Panc1 (cell line): ENCODE results near the gene IL21R. TPM values are rescaled to one million over a fixed set of nuclear protein-coding genes. Genes with fewer than 3 reads are reported as not detected.

Experiments used
- ATAC-seq: fragments of 200-7000 bp; cut with Tn5 transposase; 2 replicates; pipeline ENCODE4 v1.9.1; 2020; ENCODE audit warnings: mild to moderate bottlenecking, moderate library complexity
- BruUV-seq: library from RNA; stranded (reverse); fragments of 400-500 nt; replicated peaks from 2 replicates; lab custom pipeline; 2021; lab: Mats Ljungman, UMichigan
- CTCF ChIA-PET: fragments of 300-600 bp; sonication (Branson Sonifier 250); formaldehyde crosslinking; loops from one replicate; lab custom pipeline; 2022; ENCODE audit warnings: antibody characterized with exemption; lab: Charles Lee
- POLR2A ChIA-PET: fragments of 300-600 bp; sonication (Branson Sonifier 250); formaldehyde crosslinking; loops from one replicate; lab custom pipeline; 2022; ENCODE audit warnings: antibody characterized with exemption; lab: Charles Lee
- DNase-seq: peaks from one replicate; pipeline ENCODE4 v3.0.0-alpha.2; 2010; ENCODE audit warnings: low read depth, low spot score
- H3K27ac ChIP-seq: 2 replicates; pipeline ENCODE4 v1.5.1; 2011; ENCODE audit warnings: mild to moderate bottlenecking, low read length, inconsistent platforms
- H3K27me3 ChIP-seq: fragments of 200-500 bp; sonication (Bioruptor generic); 2 replicates; pipeline ENCODE4 v1.6.0; 2014; ENCODE audit warnings: low read length, inconsistent platforms; ENCODE audit not compliant: control insufficient read depth, insufficient read depth
- H3K36me3 ChIP-seq: fragments of 200-500 bp; sonication (Bioruptor generic); 2 replicates; pipeline ENCODE4 v1.5.1; 2014; ENCODE audit warnings: inconsistent platforms, mild to moderate bottlenecking, low read length, moderate library complexity; ENCODE audit not compliant: control insufficient read depth, insufficient read depth
- H3K4me1 ChIP-seq: 2 replicates; pipeline ENCODE4 v1.5.1; 2011; ENCODE audit warnings: inconsistent platforms, mild to moderate bottlenecking, low read length, moderate library complexity; ENCODE audit not compliant: control insufficient read depth, insufficient read depth
- H3K4me3 ChIP-seq, 2 experiments: 2 replicates each; pipeline ENCODE4 v1.5.1; 2011 to 2012; ENCODE audit warnings: low read depth in 2 of 2, low read length in 2 of 2, mild to moderate bottlenecking in 2 of 2, inconsistent platforms in 1 of 2, moderate library complexity in 1 of 2
- H3K9me3 ChIP-seq: fragments of 200-500 bp; sonication (Bioruptor generic); 2 replicates; pipeline ENCODE4 v1.5.1; 2014; ENCODE audit warnings: low read depth, mild to moderate bottlenecking, inconsistent platforms, low read length, moderate library complexity; ENCODE audit not compliant: control insufficient read depth, insufficient read depth
- CTCF ChIP-seq: fragments of 450-650 bp; IDR thresholded peaks from 2 replicates; pipeline ENCODE4 v1.5.1; 2017; ENCODE audit warnings: mild to moderate bottlenecking
- POLR2AphosphoS5 ChIP-seq: IDR thresholded peaks from 2 replicates; pipeline ENCODE4 v1.6.1; 2012; ENCODE audit warnings: mild to moderate bottlenecking, low read depth, low read length, moderate library complexity
- REST ChIP-seq, 2 experiments: IDR thresholded peaks; 2 replicates each; pipeline ENCODE4 v1.6.1; 2011 to 2012; ENCODE audit warnings: low read depth in 2 of 2, control low read depth in 1 of 2, low read length in 1 of 2, mild to moderate bottlenecking in 1 of 2, moderate library complexity in 1 of 2; ENCODE audit not compliant: insufficient read depth in 1 of 2
- SIN3A ChIP-seq: IDR thresholded peaks from 2 replicates; pipeline ENCODE4 v1.6.1; 2012; ENCODE audit warnings: low read depth, mild to moderate bottlenecking, low read length, moderate library complexity, borderline replicate concordance; ENCODE audit not compliant: insufficient read depth
- TCF7L2 ChIP-seq: IDR thresholded peaks from 2 replicates; pipeline ENCODE4 v1.6.1; 2011; ENCODE audit warnings: mild to moderate bottlenecking, low read depth, low read length, inconsistent platforms
- in situ Hi-C: cut with HindIII; loops from 2 replicates; pipeline ENCODE4 v1.10.0; 2016; ENCODE audit warnings: low sequenced_read_pairs, low pct_unique_long_range_greater_than_20kb
- intact Hi-C: fragments of 100-400 bp; cut with micrococcal nuclease; formaldehyde crosslinking; loops from one replicate; pipeline ENCODE4 v1.10.0; 2022; ENCODE audit not compliant: unreplicated experiment
- total RNA-seq: library from RNA; stranded (reverse); gene quantifications from one replicate; pipeline ENCODE4 v1.2.1, GENCODE V29; 2021; ENCODE audit not compliant: unreplicated experiment

Gene IL21R
- total RNA-seq, 1 experiment from 2014 or later = 0.10 TPM

GRCh38 chr16:27472091-27473020 lies 70.4 kb downstream of the IL21R start:
- POLR2A ChIA-PET = no interaction called here

More at GRCh38 chr16:27472091-27473020, 70.4 kb downstream of the IL21R start:
- Histone ChIP-seq H3K27me3 (no peaks in the 10 kb centered on the region), H3K36me3 (peaks cover 20% of the 10 kb centered on the region), H3K4me1 (no peaks in the 10 kb centered on the region), H3K4me3 (no peak overlapping the region), H3K27ac (no peak overlapping the region), H3K9me3 (no peaks in the 10 kb centered on the region)
- intact Hi-C loops = no loop called here
- BruUV-seq = no TSS peak
- CTCF ChIA-PET = no interaction called here
- in situ Hi-C loops = no loop called here
- DNase-seq (no peak), ATAC-seq (no peak)
- TF ChIP-seq SIN3A (no peak), CTCF (no peak), TCF7L2 (no peak), POLR2AphosphoS5 (no peak), REST (IDR thresholded peaks at IDR 0.05; ENCODE audit: insufficient read depth in 1 of 2, low read depth in 2 of 2, low read length in 1 of 2) (no peak)
